HG03175 (cell line): ENCODE data around the gene HYAL1.
"Not testable (repeated sequence)": the region's sequence is repeated elsewhere in the genome, so short reads cannot be mapped to it uniquely, and the experiment has no call there.

Experiments used
- ATAC-seq: cut with Tn5 transposase; IDR thresholded peaks from one replicate; pipeline ENCODE4 v1.9.1; 2021; ENCODE audit warnings: mild to moderate bottlenecking, moderate library complexity; ENCODE audit not compliant: unreplicated experiment

The HYAL1 gene

GRCh38 chr3:50295553-50296431 is 7.6 kb downstream of the HYAL1 start:
- no peak for ATAC-seq

- no peak for ATAC-seq
Observed at GRCh38 chr3:50294492-50295403, 8.6 kb downstream of the HYAL1 start.

GRCh38 chr3:50294089-50294488 is 9.3 kb downstream of the HYAL1 start:
- ATAC-seq = no peak

GRCh38 chr3:50293079-50293801 is 10.1 kb downstream of the HYAL1 start:
- ATAC-seq = no peak

- peak; percentile 96 for ATAC-seq
Observed at GRCh38 chr3:50292159-50293078, 11.0 kb downstream of the HYAL1 start, which contains the start of gene IFRD2. Gene IFRD2, minus strand, starts transcription at chr3:50292429. Its CDS starts 155 bp downstream, at chr3:50292274.

GRCh38 chr3:50290161-50290641 is 13.2 kb downstream of the HYAL1 start:
- no peak for ATAC-seq

GRCh38 chr3:50289130-50289529 is 14.2 kb downstream of the HYAL1 start:
- no peak for ATAC-seq

GRCh38 chr3:50288387-50289007 is 14.9 kb downstream of the HYAL1 start:
- ATAC-seq = no peak

GRCh38 chr3:50287262-50287661 is 16.1 kb downstream of the HYAL1 start:
- ATAC-seq = no peak

GRCh38 chr3:50286322-50287227 is 16.8 kb downstream of the HYAL1 start:
- ATAC-seq = no peak

GRCh38 chr3:50284121-50284520 is 19.3 kb downstream of the HYAL1 start:
- not testable (repeated sequence) for ATAC-seq

- no peak for ATAC-seq
Observed at GRCh38 chr3:50279255-50280016, 23.9 kb downstream of the HYAL1 start.

GRCh38 chr3:50278880-50279224 is 24.5 kb downstream of the HYAL1 start, which contains the start of gene LSMEM2:
Gene LSMEM2, plus strand, starts transcription at chr3:50279087. Its CDS starts 27 bp downstream, at chr3:50279114.
- ATAC-seq = no peak

- ATAC-seq = no peak
Observed at GRCh38 chr3:50278123-50278879, 25.1 kb downstream of the HYAL1 start.

- ATAC-seq = no peak
Observed at GRCh38 chr3:50276762-50277101, 26.6 kb downstream of the HYAL1 start.

- ATAC-seq = no peak
Observed at GRCh38 chr3:50275996-50276761, 27.2 kb downstream of the HYAL1 start.
